Measurements from ENCODE around the gene SLC45A2.

Gene SLC45A2

GRCh38 chr5:34009610-34010009 is 25.1 kb upstream of the SLC45A2 start:
- Mint-ChIP-seq H3K27ac (peak overlapping the region; percentile 99 to 100 (median 99)), H3K4me3 (peak overlapping the region in 2 of 3 experiments; percentile 96 to 98), H3K9me3 (no peaks in the 10 kb centered on the region), H3K36me3 (ENCODE audit: low read depth) (peaks cover 9% of the 10 kb centered on the region), H3K27me3 (ENCODE audit: low read depth) (no peaks in the 10 kb centered on the region), H3K4me1 (peaks cover 38% of the 10 kb centered on the region)
- TF ChIP-seq, protein P1, sequence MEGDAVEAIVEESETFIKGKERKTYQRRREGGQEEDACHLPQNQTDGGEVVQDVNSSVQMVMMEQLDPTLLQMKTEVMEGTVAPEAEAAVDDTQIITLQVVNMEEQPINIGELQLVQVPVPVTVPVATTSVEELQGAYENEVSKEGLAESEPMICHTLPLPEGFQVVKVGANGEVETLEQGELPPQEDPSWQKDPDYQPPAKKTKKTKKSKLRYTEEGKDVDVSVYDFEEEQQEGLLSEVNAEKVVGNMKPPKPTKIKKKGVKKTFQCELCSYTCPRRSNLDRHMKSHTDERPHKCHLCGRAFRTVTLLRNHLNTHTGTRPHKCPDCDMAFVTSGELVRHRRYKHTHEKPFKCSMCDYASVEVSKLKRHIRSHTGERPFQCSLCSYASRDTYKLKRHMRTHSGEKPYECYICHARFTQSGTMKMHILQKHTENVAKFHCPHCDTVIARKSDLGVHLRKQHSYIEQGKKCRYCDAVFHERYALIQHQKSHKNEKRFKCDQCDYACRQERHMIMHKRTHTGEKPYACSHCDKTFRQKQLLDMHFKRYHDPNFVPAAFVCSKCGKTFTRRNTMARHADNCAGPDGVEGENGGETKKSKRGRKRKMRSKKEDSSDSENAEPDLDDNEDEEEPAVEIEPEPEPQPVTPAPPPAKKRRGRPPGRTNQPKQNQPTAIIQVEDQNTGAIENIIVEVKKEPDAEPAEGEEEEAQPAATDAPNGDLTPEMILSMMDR (IDR thresholded peaks at IDR 0.05; ENCODE audit: unreplicated experiment in 3 of 3): no peak

DNA sequence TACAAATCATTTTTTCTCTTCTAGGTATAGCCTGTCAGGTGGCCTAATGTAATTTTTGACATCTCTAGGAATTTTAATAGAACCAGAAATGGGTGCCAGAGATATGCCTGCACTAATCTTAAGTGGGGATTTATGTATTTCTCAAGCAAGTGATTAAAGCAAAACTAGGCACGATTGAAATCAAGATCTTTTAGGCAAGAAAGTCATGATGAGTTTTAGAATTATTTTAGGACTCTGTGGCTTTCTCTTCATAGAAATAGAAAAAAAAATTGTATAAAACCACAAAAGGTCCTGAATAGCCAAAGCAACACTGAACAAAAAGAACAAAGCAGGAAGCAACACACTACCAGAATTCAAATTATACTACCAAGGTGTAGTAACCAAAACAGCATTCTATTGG is 24.3 kb upstream of the SLC45A2 start:
- H3K36me3 Mint-ChIP-seq (ENCODE audit: low read depth): peaks cover 18% of the 10 kb centered on the region
- no peaks in the 10 kb centered on the region for H3K9me3 Mint-ChIP-seq
- H3K27me3 Mint-ChIP-seq (ENCODE audit: low read depth): no peaks in the 10 kb centered on the region
- H3K4me1 Mint-ChIP-seq: peaks cover 41% of the 10 kb centered on the region
- H3K27ac Mint-ChIP-seq: peak overlapping the region; percentile 99 to 100 (median 99)
- H3K4me3 Mint-ChIP-seq: peak overlapping the region; percentile 86 to 98 (median 96)
- TF ChIP-seq, protein P1 (IDR thresholded peaks at IDR 0.05; ENCODE audit: unreplicated experiment in 3 of 3): no peak

GRCh38 chr5:34007621-34008600 is 23.4 kb upstream of the SLC45A2 start, which contains the start of gene AMACR:
TSS of gene AMACR (minus strand) at chr5:34008050. CDS start at chr5:34008019, 31 bp downstream.
- no peaks in the 10 kb centered on the region for H3K9me3 Mint-ChIP-seq
- TF ChIP-seq, protein P1 (IDR thresholded peaks at IDR 0.05; ENCODE audit: unreplicated experiment in 3 of 3): no peak
- no peaks in the 10 kb centered on the region for H3K27me3 Mint-ChIP-seq (ENCODE audit: low read depth)
- peaks cover 26% of the 10 kb centered on the region for H3K36me3 Mint-ChIP-seq (ENCODE audit: low read depth)
- peak within 1 kb of the TSS; percentile 86 to 98 (median 96) for H3K4me3 Mint-ChIP-seq
- peaks cover 45% of the 10 kb centered on the region for H3K4me1 Mint-ChIP-seq
- peak within 1 kb of the TSS; percentile 99 to 100 (median 99) for H3K27ac Mint-ChIP-seq

- H3K9me3 Mint-ChIP-seq: no peaks in the 10 kb centered on the region
Observed at GRCh38 chr5:34007201-34007620, 22.7 kb upstream of the SLC45A2 start.

DNA sequence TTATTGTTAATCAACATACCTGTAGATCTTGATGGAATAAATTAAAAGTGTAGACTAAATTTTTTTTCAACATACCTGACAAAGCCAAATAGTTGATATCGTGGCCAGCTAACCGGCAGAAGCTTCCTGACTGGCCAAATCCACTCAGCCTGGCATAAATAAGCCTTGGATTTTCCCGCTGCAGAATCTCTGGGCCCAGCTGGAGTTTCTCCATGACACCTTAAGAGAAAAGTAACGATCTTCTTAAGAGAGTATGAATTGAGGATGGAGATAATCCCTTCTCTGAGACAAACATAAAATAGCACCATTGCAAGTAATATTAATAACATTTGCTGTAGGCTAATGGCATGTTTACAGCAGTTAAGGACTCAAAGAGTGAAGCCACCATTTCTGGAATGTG is 21.2 kb upstream of the SLC45A2 start:
- Mint-ChIP-seq H3K27me3 (ENCODE audit: low read depth) (no peaks in the 10 kb centered on the region), H3K27ac (peak overlapping the region; percentile 64 to 100 (median 99)), H3K9me3 (no peaks in the 10 kb centered on the region), H3K4me3 (peak overlapping the region; percentile 73 to 98 (median 86)), H3K4me1 (peaks cover 43% of the 10 kb centered on the region), H3K36me3 (ENCODE audit: low read depth) (peaks cover 41% of the 10 kb centered on the region)
- TF ChIP-seq, protein P1 (IDR thresholded peaks at IDR 0.05; ENCODE audit: unreplicated experiment in 3 of 3): no peak

More at GRCh38 chr5:34007201-34007620, 22.7 kb upstream of the SLC45A2 start:
- Mint-ChIP-seq H3K4me1 (peaks cover 40% of the 10 kb centered on the region), H3K27ac (peak overlapping the region; percentile 99 to 100 (median 99)), H3K4me3 (peak overlapping the region; percentile 86 to 98 (median 96)), H3K27me3 (ENCODE audit: low read depth) (no peaks in the 10 kb centered on the region), H3K36me3 (ENCODE audit: low read depth) (peaks cover 33% of the 10 kb centered on the region)
- TF ChIP-seq, protein P1 (IDR thresholded peaks at IDR 0.05; ENCODE audit: unreplicated experiment in 3 of 3): no peak

Data from nephron (organoid).